Aorta (tissue), 5 donors: ENCODE data around the gene CES2. TPM values are rescaled to one million over a fixed set of nuclear protein-coding genes. Genes with fewer than 3 reads are reported as not detected.
A peak's percentile ranks its signal among the peaks of the same experiment; 100 is the strongest.
"Not testable (repeated sequence)": the region's sequence is repeated elsewhere in the genome, so short reads cannot be mapped to it uniquely, and the experiment has no call there.

Source experiments
- ATAC-seq: fragments of 200-7000 bp; cut with Tn5 transposase; one replicate; pipeline ENCODE4 v1.9.1; 2022; ENCODE audit warnings: moderate library complexity; ENCODE audit not compliant: low FRiP score
- DNase-seq, 2 donors: peaks; one replicate each; pipeline ENCODE4 v3.0.0-alpha.2; 2020
- H3K27ac ChIP-seq, 2 donors: one replicate each; pipeline ENCODE4 v1.5.1; 2013; ENCODE audit warnings: low read length in 2 of 2, mild to moderate bottlenecking in 2 of 2, moderate library complexity in 2 of 2, control low read depth in 1 of 2, inconsistent platforms in 1 of 2, low read depth in 1 of 2
- H3K27me3 ChIP-seq, 2 donors: one replicate each; pipeline ENCODE4 v1.6.1; 2013; ENCODE audit warnings: control low read depth in 1 of 2, low read length in 1 of 2, mild to moderate bottlenecking in 1 of 2, moderate library complexity in 1 of 2; ENCODE audit not compliant: insufficient read depth in 2 of 2, control insufficient read depth in 1 of 2
- H3K36me3 ChIP-seq, 2 donors: one replicate each; pipeline ENCODE4 v1.6.1; 2013; ENCODE audit warnings: control low read depth in 1 of 2, low read length in 1 of 2, mild to moderate bottlenecking in 1 of 2; ENCODE audit not compliant: insufficient read depth in 2 of 2, control insufficient read depth in 1 of 2
- H3K4me1 ChIP-seq, 2 donors: one replicate each; pipeline ENCODE4 v1.6.1; 2013; ENCODE audit warnings: low read length in 2 of 2, control low read depth in 1 of 2, mild to moderate bottlenecking in 1 of 2, moderate library complexity in 1 of 2; ENCODE audit not compliant: insufficient read depth in 2 of 2, control insufficient read depth in 1 of 2
- H3K4me3 ChIP-seq, 2 donors: one replicate each; pipeline ENCODE4 v1.5.1; 2013; ENCODE audit warnings: low read length in 2 of 2, control low read depth in 1 of 2, mild to moderate bottlenecking in 1 of 2
- H3K9me3 ChIP-seq: one replicate; pipeline ENCODE4 v1.6.1; 2013; ENCODE audit warnings: mild to moderate bottlenecking, low read length; ENCODE audit not compliant: control insufficient read depth
- WGBS, 2 donors: extraction: QIAGEN DNeasy Blood & Tissue Kit; methylation state at CpG; one replicate each; pipeline ENCODE4 v1.1.7; 2013; 5-methylcytosine and 5-hydroxymethylcytosine counted together
- intact Hi-C, 2 donors: fragments of 100-400 bp; cut with DNase I; formaldehyde crosslinking; loops; one replicate each; pipeline versions ENCODE4 v1.14.2 to v1.15.0; 2022
- polyA plus RNA-seq, 2 donors: library from polyadenylated mRNA; stranded (reverse); fragments of 200-250 nt; gene quantifications; one replicate each; pipeline ENCODE4 v1.2.3, GENCODE V29; 2013
- total RNA-seq, 2 donors: library from RNA; stranded (reverse); fragmentation: NEBNext Ultra II Directional; extraction: Animal tissue kit (Norgen Biotek cat#: 25700); gene quantifications; one replicate each; pipeline ENCODE4 v1.2.1, GENCODE V29; 2021
- donor health status: healthy with polysubstance abuse.
- donor health status: Bipolar disorder and iron deficiency.
- donor health status: DM: no; HTN: no; CAD: no.
- donor health status: DM: no; HTN: no; CAD: no.
- donor health status: DM: yes; HTN: yes; CAD: no.

Gene CES2
- total and polyA plus RNA-seq, 4 donors = 20.5 to 42.1 (median 33.6) TPM

DNA sequence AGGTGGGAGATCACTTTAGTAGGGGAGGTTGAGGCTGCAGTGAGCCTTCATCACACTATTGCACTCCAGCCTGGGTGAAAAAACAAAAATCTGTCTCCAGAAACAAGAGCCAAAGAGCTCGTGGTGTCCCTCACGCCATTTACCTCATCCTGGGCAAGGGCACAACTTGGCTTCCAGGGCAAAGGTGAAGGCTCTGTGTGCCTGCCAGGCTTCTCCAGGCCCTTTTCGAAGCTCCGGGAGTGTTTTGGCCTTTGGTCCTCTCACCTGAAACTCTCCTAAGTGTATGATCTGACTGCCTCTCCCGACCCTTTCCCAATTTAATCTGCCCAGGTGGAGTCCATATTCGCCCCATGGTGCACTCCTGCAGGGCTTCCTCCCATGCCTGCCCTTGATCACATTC lies 14.2 kb downstream of the CES2 start:
- intact Hi-C loops = loop anchor here in 1 of 2 donors (2.0 kb wide), 1 partner anchor 55 kb away; no protein-coding TSS in a partner anchor
- no peak for DNase-seq
- H3K4me1 ChIP-seq = no peaks in the 10 kb centered on the region
- no peak overlapping the region for H3K27ac ChIP-seq
- no peak overlapping the region for H3K4me3 ChIP-seq
- ATAC-seq = no peak
- no peaks in the 10 kb centered on the region for H3K36me3 ChIP-seq
- no peaks in the 10 kb centered on the region for H3K27me3 ChIP-seq
- 70 to 74% methylated on average over 6 of the region's 6 CpGs for WGBS, 2 donors
- H3K9me3 ChIP-seq = no peaks in the 10 kb centered on the region

DNA sequence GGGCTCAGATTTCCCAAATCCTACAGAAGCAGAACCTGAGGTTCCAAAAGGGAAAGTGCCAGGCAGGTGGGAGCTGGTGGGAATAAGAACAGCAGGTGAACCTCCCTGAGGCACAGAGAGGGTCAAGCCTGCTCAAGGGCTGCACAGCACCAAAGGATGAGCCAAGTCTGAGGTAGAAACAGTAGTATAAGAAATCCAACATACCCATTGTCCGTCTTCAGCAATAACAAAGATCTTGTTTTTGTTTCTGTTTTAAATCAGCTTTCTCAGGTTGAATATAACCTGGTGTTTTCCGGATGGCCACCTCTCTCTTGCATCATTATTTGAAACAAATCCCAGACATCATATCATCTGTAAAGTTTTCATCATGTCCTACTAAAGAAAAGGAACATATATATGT lies 15.1 kb downstream of the CES2 start:
- H3K36me3 ChIP-seq = no peaks in the 10 kb centered on the region
- DNase-seq (no peak), ATAC-seq (no peak)
- intact Hi-C loops = no loop called here
- H3K27me3 ChIP-seq = no peaks in the 10 kb centered on the region
- 79% methylated on average over 2 of the region's 2 CpGs for whole genome bisulfite sequencing, 2 donors
- H3K4me1 ChIP-seq = no peaks in the 10 kb centered on the region
- no peak overlapping the region for H3K27ac ChIP-seq
- H3K9me3 ChIP-seq = no peaks in the 10 kb centered on the region
- no peak overlapping the region for H3K4me3 ChIP-seq

DNA sequence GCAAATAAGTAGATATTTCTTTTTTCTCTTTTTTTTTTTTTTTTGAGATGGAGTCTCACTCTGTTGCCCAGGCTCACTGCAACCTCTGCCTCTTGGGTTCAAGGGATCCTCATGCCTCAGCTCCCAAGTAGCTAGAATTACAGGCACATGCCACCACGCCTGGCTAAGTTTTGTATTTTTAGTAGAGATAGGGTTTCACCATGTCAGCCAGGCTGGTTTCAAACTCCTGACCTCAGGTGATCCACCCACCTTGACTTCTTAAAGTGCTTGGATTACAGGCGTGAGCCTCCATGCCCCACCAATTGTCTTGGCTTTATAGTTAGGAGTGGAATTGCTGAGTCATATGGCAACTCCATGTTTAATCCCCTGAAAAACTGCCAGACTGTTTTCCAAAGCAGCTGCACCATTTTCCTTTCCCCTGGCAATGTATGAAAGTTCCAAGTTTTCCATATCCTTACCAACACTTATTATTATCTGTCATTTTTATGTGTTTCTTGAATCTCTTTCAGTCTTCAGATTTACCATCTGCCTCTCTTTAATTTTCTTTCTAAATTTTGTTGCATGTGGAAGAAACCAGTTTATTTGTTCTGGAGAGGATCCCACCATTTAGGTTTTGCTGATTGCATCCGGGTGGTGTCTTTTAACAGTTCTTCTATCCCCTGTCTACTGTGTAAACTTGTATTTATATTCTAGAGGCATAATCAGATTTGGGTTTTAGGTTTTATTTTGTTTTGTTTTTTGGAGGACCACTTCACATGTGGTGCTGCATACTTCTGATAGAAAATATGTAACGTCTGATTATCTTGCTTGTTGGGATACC lies 15.9 kb downstream of the CES2 start:
- no peak overlapping the region for H3K27ac ChIP-seq
- intact Hi-C loops = no loop called here
- H3K9me3 ChIP-seq = no peaks in the 10 kb centered on the region
- H3K4me1 ChIP-seq = no peaks in the 10 kb centered on the region
- H3K36me3 ChIP-seq = no peaks in the 10 kb centered on the region
- H3K4me3 ChIP-seq = no peak overlapping the region
- H3K27me3 ChIP-seq = no peaks in the 10 kb centered on the region
- ATAC-seq = no peak
- DNase-seq = no peak
- WGBS, 2 donors = 75 to 80% methylated on average over 4 of the region's 4 CpGs

DNA sequence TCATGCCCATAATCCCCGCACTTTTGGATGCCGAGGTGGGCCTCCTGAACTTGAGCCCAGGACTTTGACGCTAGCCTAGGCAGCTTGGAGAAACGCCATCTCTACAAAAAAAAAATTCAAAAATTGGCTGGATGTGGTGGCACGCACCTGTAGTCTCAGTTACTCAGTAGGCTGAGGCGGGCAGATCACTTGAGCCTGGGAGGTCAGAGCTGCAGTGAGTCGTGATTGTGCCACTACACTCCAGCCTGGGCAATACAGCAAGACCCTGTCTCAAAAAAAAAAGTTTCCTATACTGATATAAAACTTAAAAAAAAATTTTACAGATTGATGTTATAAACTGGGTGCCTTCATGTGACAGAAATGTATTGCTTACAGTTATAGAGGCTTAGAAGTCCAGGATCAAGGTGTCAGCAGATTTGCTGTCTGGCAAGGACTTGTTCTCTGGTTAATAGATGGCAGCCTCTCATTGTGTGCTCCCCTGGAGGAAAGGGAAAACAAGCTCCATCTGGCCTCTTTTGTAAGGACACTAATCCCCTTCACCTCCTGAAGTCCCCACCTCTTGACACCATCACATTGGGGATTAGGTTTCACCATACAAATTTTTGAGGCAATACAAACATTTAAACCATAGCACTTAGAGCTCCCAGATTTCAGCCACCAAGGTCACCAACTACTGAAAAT lies 17.3 kb downstream of the CES2 start:
- H3K4me3 ChIP-seq = no peak overlapping the region
- H3K4me1 ChIP-seq = no peaks in the 10 kb centered on the region
- H3K36me3 ChIP-seq = no peaks in the 10 kb centered on the region
- DNase-seq (no peak), ATAC-seq (no peak)
- intact Hi-C loops = no loop called here
- H3K27ac ChIP-seq = no peak overlapping the region
- H3K27me3 ChIP-seq = no peaks in the 10 kb centered on the region
- H3K9me3 ChIP-seq = no peaks in the 10 kb centered on the region
- WGBS, 2 donors = 82 to 84% methylated on average over 7 of the region's 7 CpGs

DNA sequence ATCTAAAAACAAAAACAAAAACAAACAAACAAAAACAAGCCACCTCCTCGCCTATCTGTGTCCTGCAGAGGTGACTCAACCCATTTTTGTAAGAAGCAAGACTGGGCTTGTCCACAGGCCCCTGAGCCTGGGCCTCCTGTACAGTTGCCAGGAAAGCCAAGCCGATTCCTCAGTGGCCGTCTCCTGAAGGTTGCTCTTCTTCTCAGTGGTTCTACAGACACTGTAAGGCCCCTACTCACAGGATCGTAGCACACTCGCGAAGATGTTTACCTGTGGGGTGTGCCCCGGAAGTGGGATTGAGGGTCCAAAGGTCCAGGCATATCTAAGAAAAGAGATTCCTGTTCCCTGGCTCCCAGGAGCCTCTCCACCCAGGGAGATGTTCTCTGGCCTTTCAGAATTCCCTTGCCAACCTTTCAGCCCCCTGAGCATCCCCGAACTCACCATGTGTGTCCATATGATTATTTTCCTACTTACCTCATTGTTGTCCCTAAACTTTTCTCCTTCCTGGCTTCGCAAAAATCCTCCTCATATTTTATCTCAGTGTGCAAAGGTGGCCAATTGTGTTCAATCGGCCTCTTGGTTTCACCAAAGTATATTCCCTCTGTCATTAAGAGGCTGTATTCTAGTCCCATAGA lies 18.3 kb downstream of the CES2 start:
- ATAC-seq = no peak
- 85 to 89% methylated on average over 10 of the region's 10 CpGs for WGBS, 2 donors
- intact Hi-C loops = no loop called here

DNA sequence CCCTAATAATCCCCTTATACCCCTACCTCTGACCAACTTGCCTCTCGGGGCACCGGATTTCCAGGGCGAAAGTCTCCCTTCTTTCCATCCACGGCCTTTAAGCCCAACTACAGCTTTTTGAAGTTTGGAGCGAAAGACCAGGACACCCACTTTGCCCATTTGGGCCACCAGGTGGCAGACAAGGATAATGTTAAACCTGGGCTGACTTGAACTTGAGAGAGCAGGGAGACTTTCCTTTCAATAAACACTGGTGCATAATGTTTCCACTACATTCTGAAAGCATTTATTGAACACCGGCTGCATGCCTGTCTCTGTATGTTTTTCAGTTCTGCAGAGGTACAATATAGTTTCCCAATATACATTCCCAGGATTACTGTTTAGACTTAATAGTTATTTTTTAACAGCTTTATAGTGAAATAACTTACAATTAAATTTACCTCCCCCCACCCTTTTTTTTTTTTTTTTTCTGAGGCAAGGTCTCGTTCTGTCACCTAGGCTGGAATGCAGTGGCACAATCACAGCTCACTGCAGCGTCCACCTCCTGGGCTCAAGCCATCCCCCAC lies 18.9 kb downstream of the CES2 start:
- no peak overlapping the region for H3K27ac ChIP-seq
- no peaks in the 10 kb centered on the region for H3K36me3 ChIP-seq
- ATAC-seq = no peak
- WGBS, 2 donors = 18 to 20% methylated on average over 8 of the region's 8 CpGs
- DNase-seq = peak; percentile 79 to 88
- H3K4me1 ChIP-seq = no peaks in the 10 kb centered on the region
- intact Hi-C loops = no loop called here
- H3K9me3 ChIP-seq = no peaks in the 10 kb centered on the region
- H3K4me3 ChIP-seq = no peak overlapping the region
- H3K27me3 ChIP-seq = no peaks in the 10 kb centered on the region

More for the DNA sequence above, 18.3 kb downstream of the CES2 start:
- Histone ChIP-seq H3K27me3 (no peaks in the 10 kb centered on the region), H3K27ac (no peak overlapping the region), H3K4me3 (no peak overlapping the region), H3K4me1 (no peaks in the 10 kb centered on the region), H3K9me3 (no peaks in the 10 kb centered on the region), H3K36me3 (no peaks in the 10 kb centered on the region)
- DNase-seq = no peak

DNA sequence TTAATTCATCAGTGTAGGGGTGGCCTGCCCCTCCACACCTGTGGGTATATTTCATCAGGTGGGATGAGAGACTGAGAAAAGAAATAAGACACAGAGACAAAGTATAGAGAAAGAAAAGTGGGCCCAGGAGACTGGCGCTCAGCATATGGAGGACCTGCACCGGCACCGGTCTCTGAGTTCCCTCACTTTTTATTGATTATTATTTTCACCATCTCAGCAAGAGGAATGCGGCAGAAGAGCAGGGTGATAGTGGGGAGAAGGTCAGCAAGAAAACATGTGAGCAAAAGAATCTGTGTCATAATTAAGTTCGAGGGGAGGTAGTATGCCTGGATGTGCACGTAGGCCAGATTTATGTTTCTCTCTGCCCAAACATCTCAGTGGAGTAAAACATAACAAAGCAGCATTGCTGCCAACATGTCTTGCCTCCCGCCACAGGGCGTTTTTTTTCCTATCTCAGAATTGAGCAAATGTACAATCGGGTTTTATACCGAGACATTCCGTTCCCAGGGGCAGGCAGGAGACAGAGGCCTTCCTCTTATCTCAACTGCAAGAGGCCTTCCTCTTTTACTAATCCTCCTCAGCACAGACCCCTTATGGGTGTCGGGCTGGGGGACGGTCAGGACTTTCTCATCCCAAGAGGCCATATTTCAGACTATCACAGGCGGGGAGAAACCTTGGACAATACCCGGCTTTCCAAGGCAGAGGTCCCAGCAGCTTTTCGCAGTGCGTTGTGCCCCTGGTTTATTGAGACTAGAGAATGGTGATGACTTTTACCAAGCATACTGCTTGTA lies 20.2 kb downstream of the CES2 start:
- H3K4me1 ChIP-seq, H3K36me3 ChIP-seq, H3K4me3 ChIP-seq, DNase-seq, H3K27me3 ChIP-seq, intact Hi-C loops, H3K27ac ChIP-seq, H3K9me3 ChIP-seq, ATAC-seq: not testable (repeated sequence)
- 81 to 82% methylated on average over 17 of the region's 17 CpGs for WGBS, 2 donors

DNA sequence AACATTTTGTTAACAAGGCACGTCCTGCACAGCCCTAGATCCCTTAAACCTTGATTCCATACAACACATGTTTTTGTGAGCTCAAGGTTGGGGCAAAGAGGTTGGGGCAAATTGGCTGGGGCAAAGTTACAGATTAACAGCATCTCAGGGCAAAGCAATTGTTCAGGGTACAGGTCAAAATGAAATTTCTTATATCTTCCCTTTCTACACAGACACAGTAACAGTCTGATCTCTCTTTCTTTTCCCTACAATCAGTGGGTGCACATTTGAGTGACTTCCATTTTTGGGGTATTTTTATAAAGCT lies 20.8 kb downstream of the CES2 start:
- intact Hi-C loops, H3K27me3 ChIP-seq, H3K4me3 ChIP-seq, H3K9me3 ChIP-seq, H3K4me1 ChIP-seq, H3K27ac ChIP-seq, H3K36me3 ChIP-seq, ATAC-seq, DNase-seq: not testable (repeated sequence)
- WGBS, 2 donors = 80 to 88% methylated on average over 1 of the region's 1 CpG
